Measurements from ENCODE around the gene VMP1. TPM values are rescaled to one million over a fixed set of nuclear protein-coding genes. Genes with fewer than 3 reads are reported as not detected.
A peak's percentile ranks its signal among the peaks of the same experiment; 100 is the strongest.
"Not testable (repeated sequence)": the region's sequence is repeated elsewhere in the genome, so short reads cannot be mapped to it uniquely, and the experiment has no call there.

VMP1 gene
- polyA plus RNA-seq, 4 donors = 77.6 to 113 (median 99.2) TPM

DNA sequence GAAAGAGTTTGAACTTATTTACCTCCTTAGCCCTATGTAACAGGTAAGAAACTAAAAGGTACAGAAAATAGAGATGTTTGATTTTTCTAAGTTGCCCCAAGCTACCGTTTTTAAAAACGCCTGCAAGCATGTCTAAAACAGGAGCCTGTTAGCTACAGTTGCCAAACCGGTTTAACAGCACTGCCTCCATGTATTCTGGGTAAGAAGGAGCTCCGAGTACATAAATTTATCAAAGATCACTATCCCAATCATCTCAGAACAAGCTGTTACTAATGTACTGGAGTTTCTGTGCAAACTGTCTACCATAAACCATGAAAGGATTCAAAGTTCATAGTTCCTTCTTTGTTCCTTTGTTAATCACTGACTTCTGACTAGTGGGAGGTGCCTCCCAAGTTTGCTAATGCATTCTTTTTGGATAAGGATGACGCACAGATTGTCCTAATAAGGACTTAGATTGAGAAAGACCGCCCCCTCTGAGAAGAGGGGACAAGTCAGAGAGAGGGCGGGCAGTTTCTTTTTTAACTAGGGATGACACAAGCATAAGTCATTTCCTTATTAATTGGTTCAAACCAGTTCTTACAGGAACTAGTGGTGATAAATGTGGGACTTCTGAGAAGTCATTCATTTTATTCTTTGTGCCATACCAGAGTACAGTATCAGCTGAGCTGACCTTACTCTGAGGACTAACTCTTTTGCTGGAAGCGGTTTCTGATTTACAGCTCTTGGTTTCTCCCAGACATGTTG, 130.0 kb downstream of the VMP1 start:
- DNase-seq (ENCODE audit: low read depth in 4 of 4, low spot score in 3 of 4) = peak; percentile 82 to 91 (median 87)

GRCh38 chr17:59838052-59838916, 130.8 kb downstream of the VMP1 start:
- DNase-seq (ENCODE audit: low read depth in 4 of 4, low spot score in 3 of 4) = no peak

- DNase-seq (ENCODE audit: low read depth in 4 of 4, low spot score in 3 of 4) = no peak
These were observed 132.3 kb downstream of the VMP1 start for GRCh38 chr17:59839651-59840328.

DNA sequence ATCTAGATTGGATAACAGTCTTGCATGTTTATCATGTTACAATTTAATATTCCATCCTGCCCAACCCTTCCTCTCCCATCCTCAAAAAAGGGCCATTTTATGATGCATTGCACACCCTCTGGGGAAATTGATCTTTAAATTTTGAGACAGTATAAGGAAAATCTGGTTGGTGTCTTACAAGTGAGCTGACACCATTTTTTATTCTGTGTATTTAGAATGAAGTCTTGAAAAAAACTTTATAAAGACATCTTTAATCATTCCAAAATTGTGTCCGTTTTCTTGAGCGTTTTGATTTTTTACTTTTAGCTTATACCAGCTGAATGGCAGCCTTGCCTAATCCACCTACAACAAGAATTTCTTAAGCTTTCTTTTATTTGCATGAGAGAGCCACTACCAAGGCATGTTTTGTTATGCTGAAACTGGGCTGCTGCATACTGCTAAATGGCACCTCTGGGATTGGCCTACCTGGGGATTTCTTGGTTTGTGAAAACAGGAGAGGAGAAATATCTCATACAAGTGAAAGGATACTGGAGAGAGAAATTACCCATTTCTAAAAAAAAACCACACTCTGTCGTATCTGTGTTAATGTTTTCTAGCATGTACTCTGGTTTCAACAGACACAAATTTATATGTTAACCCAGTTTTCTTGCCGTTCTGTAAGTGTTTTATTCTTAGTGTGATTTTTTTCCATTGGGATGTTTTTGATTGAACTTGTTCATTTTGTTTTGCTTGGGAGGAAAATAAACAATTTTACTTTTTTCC, 133.1 kb downstream of the VMP1 start:
- no peak for DNase-seq (ENCODE audit: low read depth in 4 of 4, low spot score in 3 of 4)

DNA sequence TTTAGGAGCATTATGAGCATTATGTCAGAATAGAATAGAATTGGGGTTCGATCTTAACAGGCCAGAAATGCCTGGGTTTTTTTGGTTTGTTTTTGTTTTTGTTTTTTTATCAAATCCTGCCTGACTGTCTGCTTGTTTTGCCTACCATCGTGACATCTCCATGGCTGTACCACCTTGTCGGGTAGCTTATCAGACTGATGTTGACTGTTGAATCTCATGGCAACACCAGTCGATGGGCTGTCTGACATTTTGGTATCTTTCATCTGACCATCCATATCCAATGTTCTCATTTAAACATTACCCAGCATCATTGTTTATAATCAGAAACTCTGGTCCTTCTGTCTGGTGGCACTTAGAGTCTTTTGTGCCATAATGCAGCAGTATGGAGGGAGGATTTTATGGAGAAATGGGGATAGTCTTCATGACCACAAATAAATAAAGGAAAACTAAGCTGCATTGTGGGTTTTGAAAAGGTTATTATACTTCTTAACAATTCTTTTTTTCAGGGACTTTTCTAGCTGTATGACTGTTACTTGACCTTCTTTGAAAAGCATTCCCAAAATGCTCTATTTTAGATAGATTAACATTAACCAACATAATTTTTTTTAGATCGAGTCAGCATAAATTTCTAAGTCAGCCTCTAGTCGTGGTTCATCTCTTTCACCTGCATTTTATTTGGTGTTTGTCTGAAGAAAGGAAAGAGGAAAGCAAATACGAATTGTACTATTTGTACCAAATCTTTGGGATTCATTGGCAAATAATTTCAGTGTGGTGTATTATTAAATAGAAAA, 133.8 kb downstream of the VMP1 start:
- DNase-seq (ENCODE audit: low read depth in 4 of 4, low spot score in 3 of 4) = not testable (repeated sequence)

GRCh38 chr17:59841882-59842263, 134.4 kb downstream of the VMP1 start:
- not testable (repeated sequence) for DNase-seq (ENCODE audit: low read depth in 4 of 4, low spot score in 3 of 4)

GRCh38 chr17:59842901-59843652, 135.6 kb downstream of the VMP1 start:
- no peak for DNase-seq (ENCODE audit: low read depth in 4 of 4, low spot score in 3 of 4)

GRCh38 chr17:59844884-59845594, 137.6 kb downstream of the VMP1 start:
- DNase-seq (ENCODE audit: low read depth in 4 of 4, low spot score in 3 of 4) = no peak

GRCh38 chr17:59845595-59846393, 138.3 kb downstream of the VMP1 start:
- no peak for DNase-seq (ENCODE audit: low read depth in 4 of 4, low spot score in 3 of 4)

GRCh38 chr17:59846394-59847165, 139.1 kb downstream of the VMP1 start:
- DNase-seq (ENCODE audit: low read depth in 4 of 4, low spot score in 3 of 4) = no peak

- no peak for DNase-seq (ENCODE audit: low read depth in 4 of 4, low spot score in 3 of 4)
These were observed 140.9 kb downstream of the VMP1 start for GRCh38 chr17:59848385-59848668.

GRCh38 chr17:59848778-59849177, 141.3 kb downstream of the VMP1 start:
- DNase-seq (ENCODE audit: low read depth in 4 of 4, low spot score in 3 of 4) = no peak

GRCh38 chr17:59850311-59850710, 142.9 kb downstream of the VMP1 start:
- not testable (repeated sequence) for DNase-seq (ENCODE audit: low read depth in 4 of 4, low spot score in 3 of 4)

DNA sequence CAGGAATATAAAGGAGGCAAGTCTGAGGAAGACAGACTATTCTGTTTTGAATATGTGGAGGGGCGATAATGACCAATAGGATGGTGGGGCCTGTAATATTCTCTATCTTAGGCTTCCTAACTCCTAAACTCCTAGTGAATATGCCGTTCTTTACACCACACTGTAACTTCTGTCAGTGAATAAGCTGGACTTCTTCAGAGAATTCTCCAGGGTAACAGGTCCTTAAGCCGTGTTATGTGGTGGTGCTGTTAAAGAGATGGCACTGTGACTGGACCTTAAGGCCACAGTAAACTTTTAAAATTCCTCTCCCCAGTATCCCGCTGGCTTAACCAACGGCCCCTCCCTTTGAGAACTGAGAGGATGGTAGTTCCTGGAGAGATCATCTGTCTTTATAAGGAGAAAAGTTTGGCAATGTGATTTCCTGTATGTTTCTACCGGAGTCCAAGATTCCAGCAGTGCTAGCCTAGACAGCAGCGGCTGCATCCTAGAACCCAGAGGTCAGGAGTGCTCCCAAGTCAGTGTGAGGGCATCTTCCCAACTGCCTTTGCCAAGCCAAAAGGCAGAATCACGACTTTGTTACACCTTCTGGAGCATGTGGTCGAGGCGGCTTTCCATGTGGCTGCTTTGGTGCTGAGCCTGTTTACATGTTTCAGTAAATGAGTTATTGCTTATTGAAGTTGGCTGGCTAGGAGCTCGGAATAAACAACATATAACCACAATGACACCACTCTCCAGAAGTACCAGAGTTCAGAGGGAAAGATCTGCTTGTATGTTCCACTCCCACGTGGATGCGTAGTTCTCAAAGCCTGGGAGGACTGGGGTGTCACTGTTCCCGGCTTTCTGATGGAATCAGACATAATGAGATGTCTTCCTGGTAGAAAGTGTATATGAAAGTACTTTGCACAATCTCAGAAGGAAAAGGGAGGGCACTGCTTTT, 144.3 kb downstream of the VMP1 start:
- DNase-seq (ENCODE audit: low read depth in 4 of 4, low spot score in 3 of 4) = no peak

GRCh38 chr17:59852847-59853167, 145.4 kb downstream of the VMP1 start:
- not testable (repeated sequence) for DNase-seq (ENCODE audit: low read depth in 4 of 4, low spot score in 3 of 4)
